ACC112 (cell line): ENCODE results near the gene KCNAB2.

Experiments
- H2AFZ ChIP-seq: fragments of 200-600 bp; sonication (generic); one replicate; pipeline ENCODE4 v1.6.0; 2017; ENCODE audit warnings: antibody characterized with exemption, low read length; ENCODE audit not compliant: unreplicated experiment
- H3K27ac ChIP-seq: fragments of 200-600 bp; sonication (generic); 2 replicates; pipeline ENCODE4 v1.5.1; 2014; ENCODE audit warnings: low read depth, mild to moderate bottlenecking, antibody characterized with exemption, low read length, moderate library complexity
- H3K27me3 ChIP-seq: fragments of 200-600 bp; sonication (generic); 2 replicates; pipeline ENCODE4 v1.6.1; 2014; ENCODE audit warnings: mild to moderate bottlenecking, antibody characterized with exemption, low read length, moderate library complexity, mixed read lengths; ENCODE audit not compliant: insufficient read depth
- H3K36me3 ChIP-seq: fragments of 200-600 bp; sonication (generic); 2 replicates; pipeline ENCODE4 v1.6.1; 2016; ENCODE audit warnings: mild to moderate bottlenecking, antibody characterized with exemption, low read length, moderate library complexity, mixed read lengths; ENCODE audit not compliant: insufficient read depth
- H3K4me1 ChIP-seq: fragments of 200-600 bp; sonication (generic); one replicate; pipeline ENCODE4 v1.6.1; 2016; ENCODE audit warnings: low read length, mixed read lengths; ENCODE audit not compliant: insufficient read depth, unreplicated experiment, control insufficient read depth
- H3K4me3 ChIP-seq: fragments of 200-600 bp; sonication (generic); 2 replicates; pipeline ENCODE4 v1.5.1; 2014; ENCODE audit warnings: mild to moderate bottlenecking, low read depth, low read length
- H3K79me2 ChIP-seq: fragments of 200-600 bp; sonication (generic); one replicate; pipeline ENCODE4 v1.6.0; 2016; ENCODE audit warnings: low read length; ENCODE audit not compliant: control insufficient read depth, unreplicated experiment, insufficient read depth

The KCNAB2 gene

GRCh38 chr1:6129313-6129712, 83.6 kb downstream of the KCNAB2 start:
- Histone ChIP-seq H3K4me1 (no peaks in the 10 kb centered on the region), H3K79me2 (no peaks in the 10 kb centered on the region)

GRCh38 chr1:6130036-6130435, 84.3 kb downstream of the KCNAB2 start:
- no peak overlapping the region for H2AFZ ChIP-seq
- H3K4me3 ChIP-seq, result no peak overlapping the region
- H3K4me1 ChIP-seq, result no peaks in the 10 kb centered on the region
- H3K79me2 ChIP-seq, result no peaks in the 10 kb centered on the region
- H3K36me3 ChIP-seq, result no peaks in the 10 kb centered on the region
- H3K27me3 ChIP-seq, result peaks cover 15% of the 10 kb centered on the region; the same call in 1 of the 2 replicates
- no peak overlapping the region for H3K27ac ChIP-seq

More at GRCh38 chr1:6129313-6129712, 83.6 kb downstream of the KCNAB2 start:
- Histone ChIP-seq H3K36me3 (no peaks in the 10 kb centered on the region), H3K27me3 (peaks cover 14% of the 10 kb centered on the region; the same call in 1 of the 2 replicates), H2AFZ (no peak overlapping the region), H3K27ac (no peak overlapping the region), H3K4me3 (no peak overlapping the region)

GRCh38 chr1:6130596-6130995, 84.9 kb downstream of the KCNAB2 start:
- Histone ChIP-seq H3K27ac (no peak overlapping the region), H3K36me3 (no peaks in the 10 kb centered on the region), H3K79me2 (no peaks in the 10 kb centered on the region), H3K4me3 (no peak overlapping the region), H3K27me3 (peaks cover 15% of the 10 kb centered on the region), H3K4me1 (no peaks in the 10 kb centered on the region), H2AFZ (no peak overlapping the region)

GRCh38 chr1:6131561-6131960, 85.9 kb downstream of the KCNAB2 start:
- Histone ChIP-seq H3K4me1 (no peaks in the 10 kb centered on the region), H2AFZ (no peak overlapping the region), H3K27ac (no peak overlapping the region), H3K27me3 (peaks cover 16% of the 10 kb centered on the region), H3K4me3 (no peak overlapping the region), H3K36me3 (no peaks in the 10 kb centered on the region), H3K79me2 (no peaks in the 10 kb centered on the region)

GRCh38 chr1:6133146-6133895, 87.6 kb downstream of the KCNAB2 start:
- peaks cover 18% of the 10 kb centered on the region for H3K27me3 ChIP-seq
- H3K4me3 ChIP-seq, result no peak overlapping the region
- no peak overlapping the region for H3K27ac ChIP-seq
- no peaks in the 10 kb centered on the region for H3K4me1 ChIP-seq
- no peaks in the 10 kb centered on the region for H3K36me3 ChIP-seq
- no peaks in the 10 kb centered on the region for H3K79me2 ChIP-seq
- H2AFZ ChIP-seq, result no peak overlapping the region

GRCh38 chr1:6134206-6134605, 88.5 kb downstream of the KCNAB2 start:
- H3K79me2 ChIP-seq, result no peaks in the 10 kb centered on the region
- no peak overlapping the region for H2AFZ ChIP-seq
- H3K27me3 ChIP-seq, result peaks cover 18% of the 10 kb centered on the region
- H3K36me3 ChIP-seq, result no peaks in the 10 kb centered on the region
- no peaks in the 10 kb centered on the region for H3K4me1 ChIP-seq
- no peak overlapping the region for H3K27ac ChIP-seq
- no peak overlapping the region for H3K4me3 ChIP-seq

- Histone ChIP-seq H3K27ac (no peak overlapping the region), H3K4me3 (no peak overlapping the region), H3K36me3 (no peaks in the 10 kb centered on the region), H3K27me3 (peaks cover 18% of the 10 kb centered on the region), H3K4me1 (no peaks in the 10 kb centered on the region), H2AFZ (no peak overlapping the region), H3K79me2 (no peaks in the 10 kb centered on the region)
Observed at GRCh38 chr1:6134741-6135510, 89.2 kb downstream of the KCNAB2 start.

- Histone ChIP-seq H3K27me3 (peaks cover 15% of the 10 kb centered on the region), H3K36me3 (no peaks in the 10 kb centered on the region), H2AFZ (no peak overlapping the region), H3K27ac (no peak overlapping the region), H3K4me1 (no peaks in the 10 kb centered on the region), H3K4me3 (no peak overlapping the region), H3K79me2 (no peaks in the 10 kb centered on the region)
Observed at GRCh38 chr1:6136516-6137220, 91.0 kb downstream of the KCNAB2 start.

GRCh38 chr1:6137758-6138157, 92.1 kb downstream of the KCNAB2 start:
- Histone ChIP-seq H3K4me3 (no peak overlapping the region), H3K79me2 (no peaks in the 10 kb centered on the region), H3K36me3 (no peaks in the 10 kb centered on the region), H3K27me3 (peaks cover 14% of the 10 kb centered on the region), H2AFZ (no peak overlapping the region), H3K4me1 (no peaks in the 10 kb centered on the region), H3K27ac (no peak overlapping the region)

- Histone ChIP-seq H2AFZ (no peak overlapping the region), H3K79me2 (no peaks in the 10 kb centered on the region), H3K27me3 (peaks cover 7% of the 10 kb centered on the region), H3K4me1 (no peaks in the 10 kb centered on the region), H3K36me3 (no peaks in the 10 kb centered on the region), H3K4me3 (no peak overlapping the region), H3K27ac (no peak overlapping the region)
Observed at GRCh38 chr1:6140413-6140812, 94.7 kb downstream of the KCNAB2 start.
